Calu3 (cell line): ENCODE data around the gene AWAT1. TPM values are rescaled to one million over a fixed set of nuclear protein-coding genes. Genes with fewer than 3 reads are reported as not detected.

ENCODE experiments used
- BruUV-seq: library from RNA; stranded (reverse); fragments of 400-500 nt; replicated peaks from 2 replicates; lab custom pipeline; 2021; lab: Mats Ljungman, UMichigan
- CTCF ChIA-PET: fragments of 300-600 bp; sonication (Branson Sonifier 250); formaldehyde crosslinking; loops from one replicate; lab custom pipeline; 2022; ENCODE audit warnings: antibody characterized with exemption; lab: Charles Lee
- DNase-seq: peaks from one replicate; pipeline ENCODE4 v3.0.0; 2022
- H3K27ac Mint-ChIP-seq: one replicate; pipeline ENCODE4 v1.8.0; 2022; ENCODE audit warnings: mixed read lengths; ENCODE audit not compliant: unreplicated experiment
- H3K27me3 Mint-ChIP-seq: one replicate; pipeline ENCODE4 v1.8.0; 2022; ENCODE audit warnings: mixed read lengths; ENCODE audit not compliant: unreplicated experiment
- H3K36me3 Mint-ChIP-seq: one replicate; pipeline ENCODE4 v1.8.0; 2022; ENCODE audit warnings: mild to moderate bottlenecking, moderate library complexity, mixed read lengths; ENCODE audit not compliant: insufficient read depth, unreplicated experiment
- H3K4me1 Mint-ChIP-seq: one replicate; pipeline ENCODE4 v1.8.0; 2022; ENCODE audit warnings: mild to moderate bottlenecking, low read depth, mixed read lengths; ENCODE audit not compliant: unreplicated experiment
- H3K4me3 Mint-ChIP-seq: one replicate; pipeline ENCODE4 v1.8.0; 2022; ENCODE audit warnings: mild to moderate bottlenecking, low read depth, moderate library complexity, mixed read lengths; ENCODE audit not compliant: unreplicated experiment
- H3K9me3 Mint-ChIP-seq: one replicate; pipeline ENCODE4 v1.8.0; 2022; ENCODE audit warnings: low read depth, mixed read lengths; ENCODE audit not compliant: unreplicated experiment
- CTCF ChIP-seq: fragments of 200-600 bp; IDR thresholded peaks from one replicate; pipeline ENCODE4 v1.8.0; 2022; ENCODE audit warnings: antibody characterized with exemption; ENCODE audit not compliant: unreplicated experiment
- intact Hi-C: fragments of 100-400 bp; cut with micrococcal nuclease; formaldehyde crosslinking; loops from one replicate; pipeline ENCODE4 v1.10.0; 2022; ENCODE audit not compliant: unreplicated experiment
- total RNA-seq: library from RNA; stranded (reverse); gene quantifications from 2 replicates; pipeline ENCODE4 v1.2.3, GENCODE V29; 2022

AWAT1 gene
- total RNA-seq, 1 experiment from 2014 or later = not detected

DNA sequence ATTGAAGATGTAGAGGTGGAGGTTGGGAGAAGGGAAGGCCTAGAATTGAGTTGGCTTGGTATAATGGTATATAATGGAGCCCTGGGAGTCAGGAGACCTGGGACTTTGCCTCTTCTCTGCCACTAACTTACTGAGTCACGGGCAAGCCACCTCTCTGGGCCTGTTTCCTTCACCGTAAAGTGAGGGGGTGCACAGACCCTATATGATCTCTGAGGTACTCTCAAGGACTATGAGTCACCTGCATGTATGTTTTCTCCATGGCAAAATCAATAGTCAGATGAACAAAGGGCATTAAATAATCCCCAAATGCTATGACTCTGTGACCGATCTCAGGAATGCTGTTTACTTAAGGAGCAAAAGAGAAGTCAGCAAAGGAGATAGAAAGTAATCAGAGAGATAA, 20.5 kb downstream of the AWAT1 start:
- H3K9me3 Mint-ChIP-seq = peaks cover 2% of the 10 kb centered on the region
- intact Hi-C loops = no loop called here
- H3K36me3 Mint-ChIP-seq = no peaks in the 10 kb centered on the region
- peaks cover 44% of the 10 kb centered on the region for H3K4me1 Mint-ChIP-seq
- H3K4me3 Mint-ChIP-seq = no peak overlapping the region
- BruUV-seq = no TSS peak
- CTCF ChIA-PET = no interaction called here
- DNase-seq = peak; percentile 5
- H3K27me3 Mint-ChIP-seq = no peaks in the 10 kb centered on the region
- no peak for TF ChIP-seq CTCF
- peak overlapping the region; percentile 43 for H3K27ac Mint-ChIP-seq

DNA sequence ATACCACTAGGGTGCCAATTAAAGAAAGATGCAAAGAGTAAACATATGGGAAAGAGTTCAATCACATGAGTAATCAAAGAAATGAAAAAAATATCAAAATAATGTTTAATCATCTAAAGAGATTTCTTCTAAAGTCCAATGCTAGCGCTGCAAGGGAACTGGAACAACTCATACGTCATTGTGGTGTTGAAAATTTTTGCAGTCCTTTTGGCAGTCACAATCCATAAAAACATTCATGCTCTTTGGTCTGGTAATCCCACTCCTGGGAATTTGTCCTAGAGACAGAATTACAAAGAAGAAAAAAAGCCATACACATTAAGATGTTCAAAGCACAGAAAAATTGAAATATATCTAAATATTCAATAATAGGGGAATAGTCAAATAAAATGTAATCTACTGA, 21.0 kb downstream of the AWAT1 start:
- no TSS peak for BruUV-seq
- Mint-ChIP-seq H3K27me3 (no peaks in the 10 kb centered on the region), H3K4me3 (no peak overlapping the region), H3K27ac (peak overlapping the region; percentile 43), H3K4me1 (peaks cover 44% of the 10 kb centered on the region), H3K36me3 (no peaks in the 10 kb centered on the region), H3K9me3 (peaks cover 2% of the 10 kb centered on the region)
- TF ChIP-seq CTCF = no peak
- intact Hi-C loops = no loop called here
- no peak for DNase-seq
- CTCF ChIA-PET = no interaction called here

GRCh38 chrX:70257423-70258288, 23.2 kb downstream of the AWAT1 start:
- Mint-ChIP-seq H3K4me1 (peaks cover 41% of the 10 kb centered on the region), H3K27ac (no peak overlapping the region), H3K27me3 (no peaks in the 10 kb centered on the region), H3K36me3 (no peaks in the 10 kb centered on the region), H3K9me3 (peaks cover 2% of the 10 kb centered on the region), H3K4me3 (no peak overlapping the region)
- intact Hi-C loops = no loop called here
- DNase-seq = no peak
- TF ChIP-seq CTCF = no peak
- CTCF ChIA-PET = no interaction called here
- no TSS peak for BruUV-seq

DNA sequence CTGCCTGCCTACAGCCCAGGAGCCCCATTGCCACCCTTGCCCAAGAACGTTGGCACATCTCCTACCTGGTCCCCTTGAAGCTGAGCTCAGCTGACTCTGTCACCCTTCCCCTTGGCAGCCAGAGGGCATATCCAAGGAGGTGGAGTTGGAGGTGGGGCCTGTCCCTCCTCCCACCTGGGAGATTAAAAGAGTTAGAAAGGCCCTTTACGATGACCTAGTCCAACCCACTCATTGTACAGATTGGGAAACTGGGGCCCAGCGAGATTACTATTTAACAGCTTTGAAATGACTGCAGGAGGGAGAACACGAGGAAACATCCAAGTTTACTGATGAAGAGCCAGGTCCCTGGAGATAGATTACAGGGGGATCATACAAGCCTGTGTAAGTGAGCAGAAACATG, 25.6 kb downstream of the AWAT1 start, which contains the start of gene P2RY4:
Gene P2RY4, minus strand, starts transcription at position 101 of the 400 bp plus-strand sequence. CDS start 580 bp downstream, outside the sequence.
- BruUV-seq = no TSS peak
- H3K9me3 Mint-ChIP-seq = no peaks in the 10 kb centered on the region

More for the DNA sequence above, 25.6 kb downstream of the AWAT1 start, which contains the start of gene P2RY4:
- Mint-ChIP-seq H3K36me3 (no peaks in the 10 kb centered on the region), H3K4me3 (no peak within 1 kb of the TSS), H3K4me1 (peaks cover 17% of the 10 kb centered on the region), H3K27ac (no peak within 1 kb of the TSS), H3K27me3 (peaks cover 15% of the 10 kb centered on the region)
- TF ChIP-seq CTCF = no peak
- no peak for DNase-seq
- CTCF ChIA-PET = interaction anchor here (0.5 kb wide), 1 partner anchor 34 kb away, joined by 6 read pairs; no protein-coding TSS in a partner anchor
- intact Hi-C loops = no loop called here
